Prostate gland (tissue), 2 donors: ENCODE results near the gene RYR2. TPM values are rescaled to one million over a fixed set of nuclear protein-coding genes. Genes with fewer than 3 reads are reported as not detected.

Source experiments
- DNase-seq: peaks from one replicate; pipeline ENCODE4 v3.0.0-alpha.2; 2019; ENCODE audit warnings: low spot score
- H3K27ac ChIP-seq, 2 donors: fragments of 200-600 bp; sonication (generic); 2 replicates each; pipeline ENCODE4 v1.5.1; 2017 to 2019
- H3K27me3 ChIP-seq: fragments of 200-600 bp; sonication (generic); replicated peaks from 2 replicates; pipeline ENCODE4 v1.5.1; 2019; ENCODE audit not compliant: insufficient read depth
- H3K36me3 ChIP-seq, 2 donors: fragments of 200-600 bp; sonication (generic); 1 replicate in 1 of 2; 2 replicates in 1 of 2; pipeline versions ENCODE4 v1.5.1 to v1.8.1; 2017 to 2019
- H3K4me1 ChIP-seq: fragments of 200-600 bp; sonication (generic); replicated peaks from 2 replicates; pipeline ENCODE4 v1.5.1; 2019
- H3K4me3 ChIP-seq, 2 donors: fragments of 200-600 bp; sonication (generic); 2 replicates each; pipeline ENCODE4 v1.5.1; 2017 to 2019
- H3K9me3 ChIP-seq: fragments of 200-600 bp; sonication (generic); 2 replicates; pipeline ENCODE4 v1.5.1; 2017
- POLR2A ChIP-seq: fragments of 450-650 bp; IDR thresholded peaks from one replicate; pipeline ENCODE4 v1.6.1; 2016; ENCODE audit warnings: antibody characterized with exemption, mild to moderate bottlenecking
- POLR2AphosphoS5 ChIP-seq: sonication (generic); formaldehyde crosslinking; IDR thresholded peaks from one replicate; pipeline ENCODE4 v1.6.1; 2017; ENCODE audit warnings: antibody characterized with exemption
- WGBS: methylation state at CpG from one replicate; pipeline ENCODE4 v1.1.5; 2018; 5-methylcytosine and 5-hydroxymethylcytosine counted together
- intact Hi-C: fragments of 100-400 bp; cut with DNase I; formaldehyde crosslinking; loops from one replicate; pipeline ENCODE4 v1.14.2; 2022
- total RNA-seq, 2 donors: library from RNA; depleted of rRNA; stranded (reverse); fragments of >200 nt; gene quantifications; one replicate each; pipeline ENCODE4 v1.1.0, GENCODE V29; 2016
- TF ChIP-seq, protein P1 (sequence below), 4 experiments: fragments of 200-600 bp in 2 of 4; fragments of 450-650 bp in 2 of 4; sonication (generic) in 2 of 4; IDR thresholded peaks; 1 replicate in 3 of 4; 2 replicates in 1 of 4; pipeline ENCODE4 v1.5.1; 2016 to 2019; ENCODE audit warnings: antibody characterized with exemption in 4 of 4, mild to moderate bottlenecking in 2 of 4, moderate library complexity in 2 of 4

The RYR2 gene
- total RNA-seq, 2 donors from 2014 or later, result 2.9 to 6.7 TPM

GRCh38 chr1:237320890-237321289 lies 278.9 kb downstream of the RYR2 start:
- TF ChIP-seq, protein P1, sequence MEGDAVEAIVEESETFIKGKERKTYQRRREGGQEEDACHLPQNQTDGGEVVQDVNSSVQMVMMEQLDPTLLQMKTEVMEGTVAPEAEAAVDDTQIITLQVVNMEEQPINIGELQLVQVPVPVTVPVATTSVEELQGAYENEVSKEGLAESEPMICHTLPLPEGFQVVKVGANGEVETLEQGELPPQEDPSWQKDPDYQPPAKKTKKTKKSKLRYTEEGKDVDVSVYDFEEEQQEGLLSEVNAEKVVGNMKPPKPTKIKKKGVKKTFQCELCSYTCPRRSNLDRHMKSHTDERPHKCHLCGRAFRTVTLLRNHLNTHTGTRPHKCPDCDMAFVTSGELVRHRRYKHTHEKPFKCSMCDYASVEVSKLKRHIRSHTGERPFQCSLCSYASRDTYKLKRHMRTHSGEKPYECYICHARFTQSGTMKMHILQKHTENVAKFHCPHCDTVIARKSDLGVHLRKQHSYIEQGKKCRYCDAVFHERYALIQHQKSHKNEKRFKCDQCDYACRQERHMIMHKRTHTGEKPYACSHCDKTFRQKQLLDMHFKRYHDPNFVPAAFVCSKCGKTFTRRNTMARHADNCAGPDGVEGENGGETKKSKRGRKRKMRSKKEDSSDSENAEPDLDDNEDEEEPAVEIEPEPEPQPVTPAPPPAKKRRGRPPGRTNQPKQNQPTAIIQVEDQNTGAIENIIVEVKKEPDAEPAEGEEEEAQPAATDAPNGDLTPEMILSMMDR (IDR thresholded peaks at IDR 0.05), result no peak
- TF ChIP-seq POLR2A, result no peak
- TF ChIP-seq POLR2AphosphoS5, result no peak
- no peak for DNase-seq
- Histone ChIP-seq H3K27ac (no peak overlapping the region), H3K27me3 (no peaks in the 10 kb centered on the region), H3K4me1 (no peaks in the 10 kb centered on the region), H3K9me3 (no peaks in the 10 kb centered on the region), H3K4me3 (no peak overlapping the region), H3K36me3 (no peaks in the 10 kb centered on the region)
- intact Hi-C loops, result no loop called here

DNA sequence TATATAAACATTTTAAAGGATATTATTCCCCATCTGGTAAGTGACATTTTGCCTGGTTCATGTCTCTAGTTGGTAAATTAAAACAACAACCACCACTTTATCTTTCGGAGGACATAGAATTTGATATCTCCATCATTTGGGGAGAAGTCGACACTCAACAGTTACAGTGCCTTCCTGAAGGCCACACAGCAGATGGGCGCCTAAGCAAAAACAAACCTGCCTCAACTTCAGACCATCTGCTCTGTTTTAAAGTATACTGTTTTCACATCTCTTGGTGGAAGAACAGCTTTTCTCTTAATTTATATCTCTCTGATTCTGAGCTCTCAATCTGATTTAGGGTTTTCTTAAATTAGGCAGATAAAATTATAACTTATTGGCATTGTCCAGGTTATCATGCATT lies 282.2 kb downstream of the RYR2 start:
- H3K27ac ChIP-seq, result no peak overlapping the region
- no peak overlapping the region for H3K4me3 ChIP-seq
- no peak for TF ChIP-seq POLR2AphosphoS5
- TF ChIP-seq, protein P1 (IDR thresholded peaks at IDR 0.05), result no peak
- TF ChIP-seq POLR2A, result no peak
- 93% methylated on average over 3 of the region's 3 CpGs for WGBS
- DNase-seq, result no peak
- no peaks in the 10 kb centered on the region for H3K4me1 ChIP-seq
- H3K27me3 ChIP-seq, result no peaks in the 10 kb centered on the region
- intact Hi-C loops, result no loop called here
- H3K9me3 ChIP-seq, result no peaks in the 10 kb centered on the region
- no peaks in the 10 kb centered on the region for H3K36me3 ChIP-seq

DNA sequence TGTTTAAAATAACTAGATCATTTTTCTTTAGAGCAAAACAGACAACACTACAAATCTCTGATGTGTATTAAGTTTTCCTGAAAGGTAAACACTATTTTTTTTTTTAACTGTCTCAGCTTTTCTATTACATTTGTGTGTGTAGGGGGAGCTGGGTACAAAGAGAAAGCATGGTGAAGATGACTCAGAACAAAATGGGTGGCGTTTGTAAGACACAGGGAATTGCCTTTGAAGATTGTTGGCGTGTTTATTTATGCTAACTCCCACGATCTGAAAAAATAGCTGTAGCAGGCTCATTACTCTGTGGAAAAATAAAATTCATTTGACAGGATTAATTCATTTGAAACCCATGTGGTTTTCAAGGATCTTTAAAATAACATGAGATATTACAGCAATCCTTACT lies 285.1 kb downstream of the RYR2 start:
- H3K27me3 ChIP-seq, result no peaks in the 10 kb centered on the region
- H3K27ac ChIP-seq, result no peak overlapping the region
- no peak for TF ChIP-seq POLR2AphosphoS5
- no peak for TF ChIP-seq POLR2A
- TF ChIP-seq, protein P1 (IDR thresholded peaks at IDR 0.05), result no peak
- H3K4me1 ChIP-seq, result no peaks in the 10 kb centered on the region
- 34% methylated on average over 3 of the region's 3 CpGs for WGBS
- no peak for DNase-seq
- intact Hi-C loops, result no loop called here
- H3K4me3 ChIP-seq, result no peak overlapping the region
- no peaks in the 10 kb centered on the region for H3K9me3 ChIP-seq
- no peaks in the 10 kb centered on the region for H3K36me3 ChIP-seq

GRCh38 chr1:237340892-237341291 lies 298.9 kb downstream of the RYR2 start:
- H3K27me3 ChIP-seq, result no peaks in the 10 kb centered on the region
- no peaks in the 10 kb centered on the region for H3K9me3 ChIP-seq
- H3K4me1 ChIP-seq, result no peaks in the 10 kb centered on the region
- no peak overlapping the region for H3K4me3 ChIP-seq
- TF ChIP-seq POLR2AphosphoS5 (no peak), POLR2A (no peak)
- TF ChIP-seq, protein P1 (IDR thresholded peaks at IDR 0.05), result no peak
- no peaks in the 10 kb centered on the region for H3K36me3 ChIP-seq
- no peak for DNase-seq
- 73% methylated on average over 3 of the region's 3 CpGs for WGBS
- H3K27ac ChIP-seq, result no peak overlapping the region
- intact Hi-C loops, result no loop called here

- intact Hi-C loops, result no loop called here
- Histone ChIP-seq H3K27me3 (no peaks in the 10 kb centered on the region), H3K4me1 (no peaks in the 10 kb centered on the region), H3K27ac (no peak overlapping the region), H3K4me3 (no peak overlapping the region), H3K36me3 (no peaks in the 10 kb centered on the region), H3K9me3 (no peaks in the 10 kb centered on the region)
- 23% methylated on average over 3 of the region's 3 CpGs for WGBS
- DNase-seq, result no peak
- TF ChIP-seq POLR2A (no peak), POLR2AphosphoS5 (no peak)
- TF ChIP-seq, protein P1 (IDR thresholded peaks at IDR 0.05), result no peak
Measured at GRCh38 chr1:237341391-237341790, 299.4 kb downstream of the RYR2 start.
